HepG2 (cell line): ENCODE measurements around the gene SNRNP200. TPM values are rescaled to one million over a fixed set of nuclear protein-coding genes. Genes with fewer than 3 reads are reported as not detected.

Experiments used
- ATAC-seq: fragments of 200-7000 bp; cut with Tn5 transposase; 3 replicates; pipeline ENCODE4 v1.9.1; 2020; ENCODE audit warnings: mild to moderate bottlenecking, moderate library complexity
- BruUV-seq: library from RNA; stranded (reverse); fragments of 400-500 nt; replicated peaks from 2 replicates; lab custom pipeline; 2021; lab: Mats Ljungman, UMichigan
- CTCF ChIA-PET: fragments of 300-600 bp; formaldehyde crosslinking; extraction: SDS; loops from one replicate; lab custom pipeline; 2021; ENCODE audit warnings: low total read pairs, inconsistent platforms, low intra/inter-chr PET ratio; lab: Yijun Ruan, JAX
- POLR2A ChIA-PET: fragments of 350-600 bp; sonication (Branson Sonifier 250); formaldehyde crosslinking; loops from one replicate; lab custom pipeline; 2020; ENCODE audit warnings: antibody characterized with exemption, inconsistent platforms; lab: Yijun Ruan, JAX
- DNase-seq: peaks from one replicate; pipeline ENCODE4 v3.0.0-alpha.2; 2015; ENCODE audit warnings: low spot score
- FAIRE-seq: peaks from 3 replicates; lab custom pipeline; 2011; peaks lifted over from hg19 to GRCh38; lab: Jason Lieb, UNC
- H2AFZ ChIP-seq: one replicate; pipeline ENCODE4 v1.6.1; 2011; ENCODE audit warnings: low read length, inconsistent platforms
- H3K27ac ChIP-seq: fragments of 300-600 bp; 3 replicates; pipeline ENCODE4 v1.8.0; 2011; ENCODE audit warnings: mixed run types, mild to moderate bottlenecking, mixed read lengths, low read length, inconsistent platforms; ENCODE audit not compliant: insufficient read depth; ENCODE audit errors: extremely low read length
- H3K27me3 ChIP-seq, 2 experiments: fragments of 200-600 bp in 1 of 2; 2 replicates in 1 of 2; 3 replicates in 1 of 2; pipeline versions ENCODE4 v1.6.0 to v1.8.0; 2011; ENCODE audit warnings: low read length in 2 of 2, mild to moderate bottlenecking in 2 of 2, moderate library complexity in 2 of 2, inconsistent platforms in 1 of 2; ENCODE audit not compliant: insufficient read depth in 2 of 2, control insufficient read depth in 1 of 2
- H3K36me3 ChIP-seq, 2 experiments: fragments of 200-600 bp in 1 of 2; replicated peaks in 1 of 2; 2 replicates in 1 of 2; 3 replicates in 1 of 2; pipeline versions ENCODE4 v1.5.1 to v1.8.0; 2011; ENCODE audit warnings: low read length in 2 of 2, inconsistent platforms in 1 of 2; ENCODE audit not compliant: insufficient read depth in 2 of 2, control insufficient read depth in 1 of 2
- H3K4me1 ChIP-seq: 2 replicates; pipeline ENCODE4 v1.5.1; 2012; ENCODE audit warnings: low read length, inconsistent platforms; ENCODE audit not compliant: insufficient read depth
- H3K4me2 ChIP-seq: 2 replicates; pipeline ENCODE4 v1.6.0; 2011; ENCODE audit warnings: low read depth, low read length, inconsistent platforms
- H3K4me3 ChIP-seq, 3 experiments: fragments of 200-600 bp in 1 of 3; sonication (generic), shearing (Covaris generic) in 1 of 3; replicated peaks in 1 of 3; 2 replicates each; pipeline ENCODE4 v1.5.1; 2011 to 2016; ENCODE audit warnings: low read length in 3 of 3, inconsistent platforms in 2 of 3, low read depth in 2 of 3, mild to moderate bottlenecking in 2 of 3, control low read depth in 1 of 3, mixed read lengths in 1 of 3; ENCODE audit not compliant: insufficient read depth in 1 of 3
- H3K79me2 ChIP-seq: one replicate; pipeline ENCODE4 v1.6.1; 2011; ENCODE audit warnings: low read length, inconsistent platforms; ENCODE audit not compliant: insufficient read depth
- H3K9ac ChIP-seq: 2 replicates; pipeline ENCODE4 v1.6.0; 2011; ENCODE audit warnings: mild to moderate bottlenecking, low read depth, low read length, inconsistent platforms; ENCODE audit not compliant: insufficient read depth
- H3K9me3 ChIP-seq: 2 replicates; pipeline ENCODE4 v1.5.1; 2012; ENCODE audit warnings: mild to moderate bottlenecking, low read length
- H4K20me1 ChIP-seq: 2 replicates; pipeline ENCODE4 v1.6.0; 2011; ENCODE audit warnings: inconsistent platforms, mild to moderate bottlenecking, low read length, moderate library complexity; ENCODE audit not compliant: insufficient read depth
- DPF2 ChIP-seq: sonication (generic); formaldehyde crosslinking; IDR thresholded peaks from 2 replicates; pipeline ENCODE4 v1.4.0; 2020; ENCODE audit warnings: mild to moderate bottlenecking, low read depth, missing genetic modification reagents, borderline replicate concordance
- GATAD2A ChIP-seq: IDR thresholded peaks from 2 replicates; pipeline ENCODE4 v1.6.1; 2016
- GFI1 ChIP-seq: sonication (generic); formaldehyde crosslinking; IDR thresholded peaks from 2 replicates; pipeline ENCODE4 v1.5.0; 2020; ENCODE audit warnings: missing genetic modification reagents, mild to moderate bottlenecking, borderline replicate concordance
- KLF15 ChIP-seq: sonication (generic); formaldehyde crosslinking; IDR thresholded peaks from 2 replicates; pipeline ENCODE4 v1.8.1; 2023; ENCODE audit warnings: borderline replicate concordance, mild to moderate bottlenecking, inconsistent platforms, missing genetic modification reagents, mixed read lengths
- MAF1 ChIP-seq: sonication (generic); formaldehyde crosslinking; IDR thresholded peaks from 2 replicates; pipeline ENCODE4 v1.5.0; 2020; ENCODE audit warnings: missing genetic modification reagents, borderline replicate concordance
- NFATC3 ChIP-seq: sonication (generic); formaldehyde crosslinking; IDR thresholded peaks from 2 replicates; pipeline ENCODE4 v1.5.1; 2020; ENCODE audit warnings: mild to moderate bottlenecking, missing genetic modification reagents
- POLR2AphosphoS5 ChIP-seq: IDR thresholded peaks from 2 replicates; pipeline ENCODE4 v1.6.1; 2012; ENCODE audit warnings: low read depth, low read length
- SOX13 ChIP-seq, 3 experiments: fragments of 450-650 bp in 1 of 3; sonication (generic) in 1 of 3; formaldehyde crosslinking in 1 of 3; IDR thresholded peaks in 2 of 3; conservative IDR thresholded peaks in 1 of 3; 2 replicates each; pipeline versions ENCODE4 v1.5.0 to v1.6.1; 2016 to 2020; ENCODE audit warnings: antibody characterized with exemption in 1 of 3, mild to moderate bottlenecking in 1 of 3, missing compliant biosample characterization in 1 of 3, missing genetic modification reagents in 1 of 3, moderate library complexity in 1 of 3
- YEATS4 ChIP-seq: sonication (generic); formaldehyde crosslinking; IDR thresholded peaks from 2 replicates; pipeline ENCODE4 v1.4.0; 2020; ENCODE audit warnings: missing genetic modification reagents, borderline replicate concordance
- ZFP41 ChIP-seq: sonication (generic); formaldehyde crosslinking; IDR thresholded peaks from 2 replicates; pipeline ENCODE4 v1.4.0; 2020; ENCODE audit warnings: mild to moderate bottlenecking, missing genetic modification reagents, borderline replicate concordance
- ZNF451 ChIP-seq: sonication (generic); formaldehyde crosslinking; IDR thresholded peaks from 2 replicates; pipeline ENCODE4 v1.5.0; 2020; ENCODE audit warnings: mild to moderate bottlenecking, missing genetic modification reagents
- ZNF503 ChIP-seq: sonication (generic); formaldehyde crosslinking; IDR thresholded peaks from 2 replicates; pipeline ENCODE4 v1.4.0; 2020; ENCODE audit warnings: missing genetic modification reagents
- ZNF644 ChIP-seq: IDR thresholded peaks from 2 replicates; pipeline ENCODE4 v1.6.1; 2016; ENCODE audit warnings: low read depth
- ZNF782 ChIP-seq: sonication (generic); formaldehyde crosslinking; IDR thresholded peaks from 2 replicates; pipeline ENCODE4 v1.4.0; 2020; ENCODE audit warnings: missing genetic modification reagents, mild to moderate bottlenecking, borderline replicate concordance
- ZSCAN9 ChIP-seq: IDR thresholded peaks from 2 replicates; pipeline ENCODE4 v1.6.1; 2016; ENCODE audit warnings: borderline replicate concordance
- WGBS: methylation state at CpG from one replicate; pipeline ENCODE4 v1.1.6; 2017; ENCODE audit warnings: low lambda C conversion rate; 5-methylcytosine and 5-hydroxymethylcytosine counted together
- in situ Hi-C: cut with HindIII; loops from 2 replicates; pipeline ENCODE4 v1.10.0; 2017; ENCODE audit warnings: low pct_unique_long_range_greater_than_20kb; ENCODE audit not compliant: extremely low pct_ligation_motif_present
- intact Hi-C: fragments of 100-400 bp; cut with micrococcal nuclease; formaldehyde crosslinking; loops from one replicate; pipeline ENCODE4 v1.10.0; 2022; ENCODE audit not compliant: unreplicated experiment
- polyA plus RNA-seq, 8 experiments: library from polyadenylated mRNA; depleted of rRNA in 3 of 8; stranded (reverse) in 7 of 8; unstranded in 1 of 8; fragments of >200 nt; fragmentation: Illumina TruSeq in 4 of 8; extraction: Trizol in 4 of 8; gene quantifications; 2 replicates each; pipeline versions ENCODE4 v1.2.1 to v1.2.3, GENCODE V29; 2011 to 2016; ENCODE audit warnings: low read depth in 4 of 8, missing spikeins in 1 of 8, mixed read lengths in 1 of 8; ENCODE audit not compliant: insufficient read depth in 1 of 8
- total RNA-seq, 5 experiments: library from RNA; depleted of rRNA; stranded (reverse); fragments of >200 nt; fragmentation: Illumina TruSeq; extraction: Trizol; gene quantifications; 2 replicates each; pipeline ENCODE4 v1.2.3, GENCODE V29; 2016; ENCODE audit warnings: low read depth in 1 of 5
- TF ChIP-seq, protein P1 (sequence below): sonication (generic); formaldehyde crosslinking; IDR thresholded peaks from 2 replicates; pipeline ENCODE4 v1.4.0; 2020; ENCODE audit warnings: missing genetic modification reagents

SNRNP200 gene
- total and polyA plus RNA-seq, 2 of the 13 experiments (the other 11 are each of a cell fraction or from before 2014, with no cell fraction given), result 99.0 to 232 TPM

DNA sequence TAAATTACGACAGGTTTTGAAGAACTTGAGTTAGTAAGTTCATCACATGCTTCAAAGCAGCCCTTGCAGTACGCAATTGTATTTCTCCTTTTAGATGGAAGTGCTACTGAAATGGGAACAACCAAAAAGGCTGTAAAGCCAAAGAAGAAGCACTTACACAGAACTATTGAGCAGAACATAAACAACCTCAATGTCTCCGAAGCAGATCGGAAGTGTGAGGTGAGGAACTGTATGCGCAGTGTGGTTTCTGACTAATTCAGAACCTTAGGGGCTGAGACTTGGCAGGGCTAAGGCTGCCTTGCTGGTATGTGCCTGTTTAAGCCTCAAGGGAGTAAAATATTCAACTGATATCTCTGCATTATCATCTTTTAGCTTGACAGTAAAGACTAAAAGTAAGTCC, 38.7 kb upstream of the SNRNP200 start:
- FAIRE-seq (no peak), DNase-seq (no peak), ATAC-seq (no peak)
- CTCF ChIA-PET, result no interaction called here
- Histone ChIP-seq H3K27ac (no peak overlapping the region), H3K9ac (no peak overlapping the region), H2AFZ (no peak overlapping the region), H3K79me2 (peaks cover 24% of the 10 kb centered on the region), H3K36me3 (peaks cover 32 to 77% of the 10 kb centered on the region in 2 experiments), H4K20me1 (no peaks in the 10 kb centered on the region), H3K27me3 (no peaks in the 10 kb centered on the region), H3K4me1 (peaks cover 19% of the 10 kb centered on the region; the same call in 1 of the 2 replicates), H3K4me3 (no peak overlapping the region)
- in situ Hi-C loops, result no loop called here
- WGBS, result 91% methylated on average over 5 of the region's 5 CpGs
- intact Hi-C loops, result no loop called here
- BruUV-seq, result no TSS peak
- POLR2A ChIA-PET, result no interaction called here
- no peak for TF ChIP-seq KLF15 (CRISPR knock-in tag)
- no peak for TF ChIP-seq ZSCAN9 (CRISPR knock-in tag)
- no peak for TF ChIP-seq YEATS4 (CRISPR knock-in tag)
- TF ChIP-seq GFI1 (CRISPR knock-in tag), result no peak
- no peak for TF ChIP-seq ZFP41 (CRISPR knock-in tag)
- no peak for TF ChIP-seq POLR2AphosphoS5
- TF ChIP-seq DPF2 (CRISPR knock-in tag), result no peak
- TF ChIP-seq MAF1, result no peak
- TF ChIP-seq, all 625 proteins: peak for 0
- Histone ChIP-seq H3K4me2 (no peak overlapping the region), H3K9me3 (no peaks in the 10 kb centered on the region)

- Histone ChIP-seq H3K9ac (no peak overlapping the region), H3K9me3 (no peaks in the 10 kb centered on the region), H3K79me2 (peaks cover 33% of the 10 kb centered on the region), H3K4me2 (no peak overlapping the region), H2AFZ (no peak overlapping the region), H3K4me3 (no peak overlapping the region), H4K20me1 (no peaks in the 10 kb centered on the region), H3K36me3 (peaks cover 25 to 61% of the 10 kb centered on the region in 2 experiments), H3K27me3 (no peaks in the 10 kb centered on the region), H3K27ac (no peak overlapping the region), H3K4me1 (peaks cover 27% of the 10 kb centered on the region)
- BruUV-seq, result no TSS peak
- 80% methylated on average over 6 of the region's 6 CpGs for WGBS
- intact Hi-C loops, result no loop called here
- DNase-seq (peak; percentile 67), FAIRE-seq (peak; percentile 26), ATAC-seq (peak; percentile 62)
- CTCF ChIA-PET, result no interaction called here
- in situ Hi-C loops, result no loop called here
- POLR2A ChIA-PET, result interaction anchor here (2.3 kb wide), 1 partner anchor 37 kb away, joined by 6 read pairs; the partner anchor contains the start of gene SNRNP200
- TF ChIP-seq GATAD2A, result 0 out of 2 replicates have a peak, but pooled peaks have one; percentile 26
- TF ChIP-seq ZNF782 (CRISPR knock-in tag), result no peak
- TF ChIP-seq ZNF644, result peak; percentile 84
- TF ChIP-seq, protein P1, sequence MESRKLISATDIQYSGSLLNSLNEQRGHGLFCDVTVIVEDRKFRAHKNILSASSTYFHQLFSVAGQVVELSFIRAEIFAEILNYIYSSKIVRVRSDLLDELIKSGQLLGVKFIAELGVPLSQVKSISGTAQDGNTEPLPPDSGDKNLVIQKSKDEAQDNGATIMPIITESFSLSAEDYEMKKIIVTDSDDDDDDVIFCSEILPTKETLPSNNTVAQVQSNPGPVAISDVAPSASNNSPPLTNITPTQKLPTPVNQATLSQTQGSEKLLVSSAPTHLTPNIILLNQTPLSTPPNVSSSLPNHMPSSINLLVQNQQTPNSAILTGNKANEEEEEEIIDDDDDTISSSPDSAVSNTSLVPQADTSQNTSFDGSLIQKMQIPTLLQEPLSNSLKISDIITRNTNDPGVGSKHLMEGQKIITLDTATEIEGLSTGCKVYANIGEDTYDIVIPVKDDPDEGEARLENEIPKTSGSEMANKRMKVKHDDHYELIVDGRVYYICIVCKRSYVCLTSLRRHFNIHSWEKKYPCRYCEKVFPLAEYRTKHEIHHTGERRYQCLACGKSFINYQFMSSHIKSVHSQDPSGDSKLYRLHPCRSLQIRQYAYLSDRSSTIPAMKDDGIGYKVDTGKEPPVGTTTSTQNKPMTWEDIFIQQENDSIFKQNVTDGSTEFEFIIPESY (CRISPR knock-in tag), result peak; percentile 73
- TF ChIP-seq ZNF503 (CRISPR knock-in tag), result no peak
- no peak for TF ChIP-seq SOX13 (IDR thresholded peaks at IDR 0.05)
- TF ChIP-seq SOX13 (CRISPR knock-in tag; conservative IDR thresholded peaks at IDR 0.05 in 1 of 2, IDR thresholded peaks at IDR 0.05 in 1 of 2), result 0 out of 4 replicates have a peak, but pooled peaks of 1 of the 2 experiments have one; percentile 10
- no peak for TF ChIP-seq NFATC3 (CRISPR knock-in tag)
- no peak for TF ChIP-seq ZNF451
Measured at GRCh38 chr2:96342085-96342484, 36.7 kb upstream of the SNRNP200 start.
